ENCODE measurements around the gene FBXO31.

- TF ChIP-seq CTCF (IDR thresholded peaks at IDR 0.05; ENCODE audit: low read length) (no peak), EZH2 (IDR thresholded peaks at IDR 0.05; ENCODE audit: borderline replicate concordance, low read length) (no peak)
Measured at GRCh38 chr16:87388818-87389134, 5.2 kb upstream of the FBXO31 start.
